Measurements from ENCODE around the gene DNAI4. TPM values are rescaled to one million over a fixed set of nuclear protein-coding genes. Genes with fewer than 3 reads are reported as not detected.
"Not testable (repeated sequence)": the region's sequence is repeated elsewhere in the genome, so short reads cannot be mapped to it uniquely, and the experiment has no call there.

The DNAI4 gene
- total RNA-seq, 4 donors from 2014 or later: 10.7 to 26.0 (median 20.5) TPM

- H3K27ac ChIP-seq: no peak overlapping the region
- H3K27me3 ChIP-seq: no peaks in the 10 kb centered on the region
- intact Hi-C loops (cut with DNase I): no loop called here
- TF ChIP-seq POLR2A (IDR thresholded peaks at IDR 0.05) (no peak), CTCF (IDR thresholded peaks at IDR 0.05) (no peak)
- H3K9me3 ChIP-seq: no peaks in the 10 kb centered on the region
- WGBS, 2 donors: 90 to 94% methylated on average over 5 of the region's 5 CpGs
- H3K4me1 ChIP-seq: no peaks in the 10 kb centered on the region
- no peak overlapping the region for H3K4me3 ChIP-seq (replicated peaks in 1 of 3)
- no peak for DNase-seq
- H3K36me3 ChIP-seq: no peaks in the 10 kb centered on the region
Observed at GRCh38 chr1:66791621-66792610, 132.7 kb downstream of the DNAI4 start.

- Histone ChIP-seq H3K27ac (no peak overlapping the region), H3K9me3 (no peaks in the 10 kb centered on the region), H3K4me1 (no peaks in the 10 kb centered on the region), H3K4me3 (replicated peaks in 1 of 3) (no peak overlapping the region), H3K36me3 (no peaks in the 10 kb centered on the region), H3K27me3 (no peaks in the 10 kb centered on the region)
- TF ChIP-seq POLR2A (IDR thresholded peaks at IDR 0.05): no peak
- no peak for TF ChIP-seq CTCF (IDR thresholded peaks at IDR 0.05)
- WGBS, 2 donors: 75 to 82% methylated on average over 6 of the region's 6 CpGs
- DNase-seq: no peak
- intact Hi-C loops (cut with DNase I): no loop called here
Observed at GRCh38 chr1:66788231-66788939, 136.3 kb downstream of the DNAI4 start.

- no peak overlapping the region for H3K4me3 ChIP-seq (replicated peaks in 1 of 3)
- no peak for TF ChIP-seq CTCF (IDR thresholded peaks at IDR 0.05)
- no peak for TF ChIP-seq POLR2A (IDR thresholded peaks at IDR 0.05)
- DNase-seq: no peak
- H3K36me3 ChIP-seq: no peaks in the 10 kb centered on the region
- intact Hi-C loops (cut with DNase I): no loop called here
- H3K27ac ChIP-seq: no peak overlapping the region
- H3K4me1 ChIP-seq: no peaks in the 10 kb centered on the region
- no peaks in the 10 kb centered on the region for H3K9me3 ChIP-seq
- 83 to 88% methylated on average over 4 of the region's 4 CpGs for WGBS, 2 donors
- H3K27me3 ChIP-seq: no peaks in the 10 kb centered on the region
Observed at GRCh38 chr1:66787641-66788040, 137.0 kb downstream of the DNAI4 start.

GRCh38 chr1:66785800-66786199 is 138.9 kb downstream of the DNAI4 start:
- WGBS, 2 donors: 83 to 85% methylated on average over 2 of the region's 2 CpGs
- intact Hi-C loops (cut with DNase I); H3K36me3 ChIP-seq; H3K4me1 ChIP-seq; DNase-seq; H3K9me3 ChIP-seq; H3K4me3 ChIP-seq (replicated peaks in 1 of 3); H3K27me3 ChIP-seq; H3K27ac ChIP-seq: not testable (repeated sequence)

- 79 to 81% methylated on average over 2 of the region's 2 CpGs for whole genome bisulfite sequencing, 2 donors
- Histone ChIP-seq H3K27me3 (no peaks in the 10 kb centered on the region), H3K36me3 (no peaks in the 10 kb centered on the region), H3K9me3 (no peaks in the 10 kb centered on the region), H3K4me3 (replicated peaks in 1 of 3) (no peak overlapping the region), H3K27ac (no peak overlapping the region), H3K4me1 (no peaks in the 10 kb centered on the region)
- no peak for TF ChIP-seq CTCF (IDR thresholded peaks at IDR 0.05)
- TF ChIP-seq POLR2A (IDR thresholded peaks at IDR 0.05): no peak
- DNase-seq: no peak
- intact Hi-C loops (cut with DNase I): no loop called here
Observed at GRCh38 chr1:66779475-66780078, 145.1 kb downstream of the DNAI4 start.
